Measurements from ENCODE around the gene LMOD3. TPM values are rescaled to one million over a fixed set of nuclear protein-coding genes. Genes with fewer than 3 reads are reported as not detected.

Gene LMOD3
- total RNA-seq, 1 donor from 2014 or later = not detected

DNA sequence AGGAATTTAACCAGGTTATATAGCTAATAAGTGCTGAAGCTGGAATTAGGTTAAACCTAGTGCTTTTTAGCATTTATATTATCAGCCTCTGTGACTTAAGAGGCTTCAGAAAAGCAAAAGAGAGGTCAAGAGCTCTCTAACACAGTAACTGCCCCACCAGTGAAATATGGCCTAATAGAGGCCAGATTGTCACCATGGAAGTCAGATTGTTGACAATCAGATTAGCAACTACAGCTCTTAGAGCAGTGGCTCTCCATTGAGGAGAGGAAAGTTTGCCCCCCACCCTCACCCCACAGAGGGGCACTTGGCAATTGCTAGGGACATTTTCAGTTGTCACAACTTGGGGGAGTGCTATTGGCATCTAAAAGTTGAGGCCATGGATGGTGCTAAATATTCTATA lies 23.3 kb upstream of the LMOD3 start:
- no peaks in the 10 kb centered on the region for H3K36me3 Mint-ChIP-seq (ENCODE audit: unreplicated experiment)
- no peak overlapping the region for H3K27ac Mint-ChIP-seq (ENCODE audit: unreplicated experiment)
- H3K4me1 Mint-ChIP-seq (ENCODE audit: low read depth, unreplicated experiment) = peaks cover 2% of the 10 kb centered on the region
- no peaks in the 10 kb centered on the region for H3K27me3 Mint-ChIP-seq (ENCODE audit: unreplicated experiment)
- H3K9me3 Mint-ChIP-seq (ENCODE audit: unreplicated experiment) = no peaks in the 10 kb centered on the region
- TF ChIP-seq, protein P1, sequence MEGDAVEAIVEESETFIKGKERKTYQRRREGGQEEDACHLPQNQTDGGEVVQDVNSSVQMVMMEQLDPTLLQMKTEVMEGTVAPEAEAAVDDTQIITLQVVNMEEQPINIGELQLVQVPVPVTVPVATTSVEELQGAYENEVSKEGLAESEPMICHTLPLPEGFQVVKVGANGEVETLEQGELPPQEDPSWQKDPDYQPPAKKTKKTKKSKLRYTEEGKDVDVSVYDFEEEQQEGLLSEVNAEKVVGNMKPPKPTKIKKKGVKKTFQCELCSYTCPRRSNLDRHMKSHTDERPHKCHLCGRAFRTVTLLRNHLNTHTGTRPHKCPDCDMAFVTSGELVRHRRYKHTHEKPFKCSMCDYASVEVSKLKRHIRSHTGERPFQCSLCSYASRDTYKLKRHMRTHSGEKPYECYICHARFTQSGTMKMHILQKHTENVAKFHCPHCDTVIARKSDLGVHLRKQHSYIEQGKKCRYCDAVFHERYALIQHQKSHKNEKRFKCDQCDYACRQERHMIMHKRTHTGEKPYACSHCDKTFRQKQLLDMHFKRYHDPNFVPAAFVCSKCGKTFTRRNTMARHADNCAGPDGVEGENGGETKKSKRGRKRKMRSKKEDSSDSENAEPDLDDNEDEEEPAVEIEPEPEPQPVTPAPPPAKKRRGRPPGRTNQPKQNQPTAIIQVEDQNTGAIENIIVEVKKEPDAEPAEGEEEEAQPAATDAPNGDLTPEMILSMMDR (IDR thresholded peaks at IDR 0.05; ENCODE audit: partially characterized antibody, unreplicated experiment) = no peak
- H3K4me3 Mint-ChIP-seq (ENCODE audit: unreplicated experiment) = no peak overlapping the region
- no peak for DNase-seq

DNA sequence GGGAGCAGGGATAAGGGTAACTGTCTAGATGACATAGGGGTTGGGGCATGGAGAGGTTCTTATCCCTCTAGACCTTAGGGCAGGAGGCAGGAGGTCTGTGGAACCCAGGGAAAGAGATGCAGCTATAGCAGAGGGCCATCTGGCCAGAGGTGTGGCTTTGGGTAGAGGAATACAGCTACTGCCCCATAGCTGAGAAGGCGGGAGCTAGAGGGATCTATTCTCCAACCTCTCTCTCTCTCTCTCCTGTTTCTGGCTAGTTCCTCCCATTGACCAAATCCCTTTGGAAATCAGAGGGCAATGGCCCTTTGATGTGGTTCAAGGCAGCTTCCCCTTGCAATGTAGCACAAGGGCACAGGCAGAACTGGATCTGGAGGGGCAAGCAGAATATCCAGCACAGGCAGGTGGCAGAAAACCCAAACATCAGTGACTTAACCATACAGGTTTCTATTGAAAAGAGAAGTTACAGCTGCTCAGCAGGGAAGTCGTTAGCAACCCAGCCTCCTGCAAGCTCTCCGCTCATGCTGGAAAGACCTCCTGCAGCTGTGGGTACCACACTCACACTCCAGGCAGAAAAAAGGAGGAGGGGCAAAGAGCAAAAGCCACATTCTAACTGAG lies 22.3 kb upstream of the LMOD3 start:
- TF ChIP-seq, protein P1 (IDR thresholded peaks at IDR 0.05; ENCODE audit: partially characterized antibody, unreplicated experiment) = no peak
- no peaks in the 10 kb centered on the region for H3K27me3 Mint-ChIP-seq (ENCODE audit: unreplicated experiment)
- H3K4me1 Mint-ChIP-seq (ENCODE audit: low read depth, unreplicated experiment) = peaks cover 2% of the 10 kb centered on the region
- no peak overlapping the region for H3K4me3 Mint-ChIP-seq (ENCODE audit: unreplicated experiment)
- H3K27ac Mint-ChIP-seq (ENCODE audit: unreplicated experiment) = no peak overlapping the region
- no peaks in the 10 kb centered on the region for H3K36me3 Mint-ChIP-seq (ENCODE audit: unreplicated experiment)
- H3K9me3 Mint-ChIP-seq (ENCODE audit: unreplicated experiment) = no peaks in the 10 kb centered on the region
- DNase-seq = no peak

DNA sequence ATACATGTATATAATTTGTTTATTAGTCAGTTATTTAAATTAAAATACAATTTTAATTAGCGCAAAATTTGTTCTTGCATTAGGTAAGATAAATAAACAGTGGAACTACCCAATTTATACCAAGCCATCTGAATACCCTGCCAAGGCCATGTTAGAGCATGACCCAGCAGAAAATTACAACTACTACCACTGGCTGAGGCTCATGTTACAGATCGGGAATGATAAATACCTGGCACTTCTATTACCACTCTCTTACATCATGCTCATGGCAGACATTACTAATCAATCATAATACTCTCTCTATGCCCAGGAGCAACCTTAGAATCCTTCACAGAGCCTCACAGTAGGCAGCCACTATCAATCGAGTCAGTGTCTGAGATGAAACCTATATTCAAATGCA lies 21.2 kb upstream of the LMOD3 start:
- no peak overlapping the region for H3K4me3 Mint-ChIP-seq (ENCODE audit: unreplicated experiment)
- no peak for DNase-seq
- H3K27ac Mint-ChIP-seq (ENCODE audit: unreplicated experiment) = no peak overlapping the region

DNA sequence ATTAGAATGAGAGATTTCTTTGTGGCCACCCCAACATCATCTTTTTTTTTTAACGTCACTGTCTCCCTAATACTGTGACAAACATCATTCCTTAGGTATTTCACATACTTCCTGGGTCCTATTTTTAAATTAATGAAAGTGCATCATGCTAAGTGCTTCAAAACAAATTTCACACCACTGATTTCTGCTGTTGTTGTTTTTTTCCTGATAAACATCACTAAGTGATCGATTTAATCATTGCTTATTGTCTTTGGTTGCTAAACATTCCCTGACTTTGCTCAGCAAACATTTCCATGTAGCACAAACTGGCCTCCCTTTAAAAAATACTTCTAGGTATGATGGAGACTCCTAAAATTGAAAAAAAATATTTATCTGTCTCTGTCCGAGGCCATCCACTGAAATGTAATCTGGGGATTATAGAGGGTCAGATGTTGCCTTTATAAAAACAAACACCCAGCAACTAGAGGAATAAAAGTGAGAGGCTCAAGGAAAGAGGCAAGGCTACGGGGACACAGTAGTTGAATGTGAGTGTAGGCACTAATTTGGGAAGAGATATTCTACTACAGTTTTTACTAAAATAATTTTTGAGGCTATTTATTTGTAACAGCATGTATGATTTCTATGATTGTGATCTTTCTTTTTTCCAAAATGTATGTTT lies 20.5 kb upstream of the LMOD3 start:
- no peak for DNase-seq
- Mint-ChIP-seq H3K4me3 (ENCODE audit: unreplicated experiment) (no peak overlapping the region), H3K27ac (ENCODE audit: unreplicated experiment) (no peak overlapping the region), H3K4me1 (ENCODE audit: low read depth, unreplicated experiment) (peaks cover 2% of the 10 kb centered on the region), H3K36me3 (ENCODE audit: unreplicated experiment) (no peaks in the 10 kb centered on the region), H3K9me3 (ENCODE audit: unreplicated experiment) (no peaks in the 10 kb centered on the region), H3K27me3 (ENCODE audit: unreplicated experiment) (no peaks in the 10 kb centered on the region)
- TF ChIP-seq, protein P1 (IDR thresholded peaks at IDR 0.05; ENCODE audit: partially characterized antibody, unreplicated experiment) = no peak

More for the DNA sequence above, 21.2 kb upstream of the LMOD3 start:
- Mint-ChIP-seq H3K9me3 (ENCODE audit: unreplicated experiment) (no peaks in the 10 kb centered on the region), H3K4me1 (ENCODE audit: low read depth, unreplicated experiment) (peaks cover 2% of the 10 kb centered on the region), H3K36me3 (ENCODE audit: unreplicated experiment) (no peaks in the 10 kb centered on the region), H3K27me3 (ENCODE audit: unreplicated experiment) (no peaks in the 10 kb centered on the region)
- TF ChIP-seq, protein P1 (IDR thresholded peaks at IDR 0.05; ENCODE audit: partially characterized antibody, unreplicated experiment) = no peak

DNA sequence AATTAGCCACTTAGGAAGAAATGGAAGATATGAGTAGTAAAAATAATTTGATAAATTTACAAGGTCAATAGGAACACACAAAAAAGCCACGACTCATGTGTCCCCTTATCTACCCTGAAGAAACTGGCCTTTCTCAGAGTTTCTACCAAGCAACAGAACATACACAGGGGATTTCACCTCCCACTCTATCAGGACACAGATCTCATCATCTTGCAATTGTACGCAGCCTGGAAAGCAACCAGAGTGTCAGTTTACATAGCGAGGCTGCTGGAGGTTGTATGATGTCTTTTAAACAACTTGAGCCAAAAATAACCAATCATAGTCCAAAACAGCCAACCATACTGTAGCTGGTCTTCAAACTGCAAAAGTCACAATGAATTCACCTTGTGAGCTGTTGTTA lies 19.7 kb upstream of the LMOD3 start:
- Mint-ChIP-seq H3K27me3 (ENCODE audit: unreplicated experiment) (no peaks in the 10 kb centered on the region), H3K4me3 (ENCODE audit: unreplicated experiment) (no peak overlapping the region), H3K4me1 (ENCODE audit: low read depth, unreplicated experiment) (peaks cover 2% of the 10 kb centered on the region), H3K36me3 (ENCODE audit: unreplicated experiment) (no peaks in the 10 kb centered on the region), H3K9me3 (ENCODE audit: unreplicated experiment) (no peaks in the 10 kb centered on the region), H3K27ac (ENCODE audit: unreplicated experiment) (no peak overlapping the region)
- DNase-seq = no peak
- TF ChIP-seq, protein P1 (IDR thresholded peaks at IDR 0.05; ENCODE audit: partially characterized antibody, unreplicated experiment) = no peak

All from glutamatergic neuron (in vitro differentiated cells).